AG08396 (cell line): ENCODE results near the gene CHCHD4.

Experiments used
- DNase-seq: peaks from one replicate; pipeline ENCODE4 v3.0.0; 2012; ENCODE audit warnings: low spot score, mixed read lengths

CHCHD4 gene

GRCh38 chr3:14148041-14148985 is 23.6 kb upstream of the CHCHD4 start:
- DNase-seq: no peak

- DNase-seq: no peak
These were observed 22.9 kb upstream of the CHCHD4 start for GRCh38 chr3:14147617-14148016.

- no peak for DNase-seq
These were observed 22.4 kb upstream of the CHCHD4 start for GRCh38 chr3:14147066-14147435.

GRCh38 chr3:14146381-14147065 is 21.9 kb upstream of the CHCHD4 start:
- DNase-seq: no peak

GRCh38 chr3:14145670-14146380 is 21.2 kb upstream of the CHCHD4 start:
- DNase-seq: no peak

GRCh38 chr3:14145236-14145635 is 20.6 kb upstream of the CHCHD4 start:
- peak; percentile 31 for DNase-seq

- DNase-seq: peak; percentile 92
These were observed 19.9 kb upstream of the CHCHD4 start for GRCh38 chr3:14144423-14145075.

GRCh38 chr3:14143271-14144225 is 18.9 kb upstream of the CHCHD4 start:
- DNase-seq: peak; percentile 86

GRCh38 chr3:14142567-14143270 is 18.0 kb upstream of the CHCHD4 start:
- no peak for DNase-seq

GRCh38 chr3:14141602-14142341 is 17.1 kb upstream of the CHCHD4 start:
- no peak for DNase-seq

GRCh38 chr3:14141144-14141543 is 16.5 kb upstream of the CHCHD4 start:
- DNase-seq: no peak

GRCh38 chr3:14140668-14141067 is 16.0 kb upstream of the CHCHD4 start:
- no peak for DNase-seq

- no peak for DNase-seq
These were observed 15.1 kb upstream of the CHCHD4 start for GRCh38 chr3:14139771-14140170.

- DNase-seq: no peak
These were observed 14.4 kb upstream of the CHCHD4 start for GRCh38 chr3:14138878-14139655.

GRCh38 chr3:14138109-14138877 is 13.6 kb upstream of the CHCHD4 start:
- no peak for DNase-seq

GRCh38 chr3:14137445-14137844 is 12.8 kb upstream of the CHCHD4 start:
- DNase-seq: no peak

GRCh38 chr3:14137004-14137403 is 12.3 kb upstream of the CHCHD4 start:
- no peak for DNase-seq

GRCh38 chr3:14135581-14135980 is 10.9 kb upstream of the CHCHD4 start:
- DNase-seq: no peak
